Limb (tissue), 2 donors: ENCODE measurements around the gene TMEM98.
A peak's percentile ranks its signal among the peaks of the same experiment; 100 is the strongest.
"Not testable (repeated sequence)": the region's sequence is repeated elsewhere in the genome, so short reads cannot be mapped to it uniquely, and the experiment has no call there.

ENCODE experiments used
- DNase-seq, 2 donors: peaks; one replicate each; pipeline ENCODE4 v3.0.0-alpha.2; 2016; ENCODE audit errors: extremely low spot score in 2 of 2

The TMEM98 gene, protein sequence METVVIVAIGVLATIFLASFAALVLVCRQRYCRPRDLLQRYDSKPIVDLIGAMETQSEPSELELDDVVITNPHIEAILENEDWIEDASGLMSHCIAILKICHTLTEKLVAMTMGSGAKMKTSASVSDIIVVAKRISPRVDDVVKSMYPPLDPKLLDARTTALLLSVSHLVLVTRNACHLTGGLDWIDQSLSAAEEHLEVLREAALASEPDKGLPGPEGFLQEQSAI

DNA sequence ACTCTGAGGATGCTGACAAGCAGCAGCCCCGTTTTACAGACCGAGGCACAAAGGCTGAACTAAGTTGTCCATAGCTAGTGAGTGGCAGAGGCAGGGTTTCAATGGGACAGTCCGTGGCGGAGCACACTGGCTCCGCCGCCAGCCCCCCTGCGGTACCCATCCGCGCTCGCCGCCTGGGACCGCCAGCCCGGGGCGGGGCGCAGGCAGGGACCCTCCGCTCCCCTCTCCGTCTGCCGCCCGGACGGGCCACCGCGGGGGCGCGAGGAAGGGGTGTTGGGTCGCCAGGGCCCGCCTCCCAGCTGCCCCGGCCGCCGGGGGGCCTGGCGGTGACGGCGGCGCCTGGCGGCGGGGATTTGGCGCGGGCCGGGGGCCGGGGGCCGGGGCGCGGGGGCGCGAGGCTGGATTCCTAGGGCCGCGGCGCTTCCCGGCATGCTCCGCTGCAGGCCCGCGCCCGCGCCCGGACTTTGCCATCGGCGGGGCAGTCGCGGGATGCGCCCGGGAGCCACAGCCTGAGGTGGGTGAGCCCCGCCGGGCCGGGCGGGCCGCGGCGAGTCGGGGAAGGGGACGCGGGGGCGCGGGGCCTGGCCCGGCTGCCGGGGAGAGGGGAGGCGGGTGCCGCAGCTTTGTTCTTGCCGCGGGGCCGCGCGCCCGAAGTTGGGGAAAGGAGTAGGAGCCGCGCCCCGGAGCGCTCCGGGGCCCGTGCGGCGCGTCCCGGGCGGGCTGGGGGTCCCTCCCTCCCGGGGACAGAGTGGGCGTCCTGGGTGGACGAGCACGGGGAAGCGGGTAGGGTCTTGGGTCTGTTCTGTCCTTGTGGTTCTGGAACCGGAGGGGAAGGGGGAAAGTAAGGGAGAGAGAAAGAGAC, at the start of gene TMEM98:
TSS of gene TMEM98 (plus strand) at position 430 of the 862 bp plus-strand sequence. CDS start 3,376 bp downstream, outside the sequence.
- peak; percentile 30 to 81 for DNase-seq

DNA sequence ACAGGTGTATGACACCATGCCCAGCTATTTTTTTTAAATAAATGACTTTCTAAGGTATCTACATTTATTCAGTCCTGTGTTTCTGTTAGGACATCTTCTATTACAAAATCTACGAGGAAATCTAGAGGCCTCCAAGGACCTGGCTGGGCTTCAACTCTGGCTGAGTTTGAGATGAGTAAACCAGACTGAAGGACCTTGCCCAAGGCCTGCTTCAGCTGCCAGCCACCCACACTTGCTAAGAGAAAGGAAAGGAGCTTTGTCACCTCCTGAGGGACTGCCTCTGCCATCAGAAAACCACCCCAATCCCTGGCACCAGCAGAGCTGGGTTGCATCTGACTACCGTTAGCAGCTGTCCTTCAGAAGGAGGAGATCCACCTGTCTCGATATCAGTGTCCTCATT, 49.7 kb upstream of the TMEM98 start:
- no peak for DNase-seq

DNA sequence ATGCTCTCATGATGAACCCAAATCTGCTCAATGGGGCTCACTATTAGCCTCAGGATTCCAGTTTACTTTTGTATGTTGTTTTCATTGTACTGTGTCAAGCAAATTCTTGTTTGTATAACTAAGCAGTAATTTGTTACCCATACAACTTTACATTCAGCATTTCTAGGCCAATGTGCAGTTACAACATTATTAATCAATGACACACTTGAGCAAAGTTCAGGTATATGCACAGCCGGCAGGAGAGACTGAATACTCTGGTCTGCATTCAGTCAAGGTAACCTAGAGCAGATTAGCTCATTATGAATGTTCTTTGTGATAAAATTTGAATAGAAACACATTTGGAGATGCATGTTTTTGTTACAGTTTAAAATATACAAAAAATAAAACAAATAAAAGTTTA, 48.8 kb upstream of the TMEM98 start:
- no peak for DNase-seq

DNA sequence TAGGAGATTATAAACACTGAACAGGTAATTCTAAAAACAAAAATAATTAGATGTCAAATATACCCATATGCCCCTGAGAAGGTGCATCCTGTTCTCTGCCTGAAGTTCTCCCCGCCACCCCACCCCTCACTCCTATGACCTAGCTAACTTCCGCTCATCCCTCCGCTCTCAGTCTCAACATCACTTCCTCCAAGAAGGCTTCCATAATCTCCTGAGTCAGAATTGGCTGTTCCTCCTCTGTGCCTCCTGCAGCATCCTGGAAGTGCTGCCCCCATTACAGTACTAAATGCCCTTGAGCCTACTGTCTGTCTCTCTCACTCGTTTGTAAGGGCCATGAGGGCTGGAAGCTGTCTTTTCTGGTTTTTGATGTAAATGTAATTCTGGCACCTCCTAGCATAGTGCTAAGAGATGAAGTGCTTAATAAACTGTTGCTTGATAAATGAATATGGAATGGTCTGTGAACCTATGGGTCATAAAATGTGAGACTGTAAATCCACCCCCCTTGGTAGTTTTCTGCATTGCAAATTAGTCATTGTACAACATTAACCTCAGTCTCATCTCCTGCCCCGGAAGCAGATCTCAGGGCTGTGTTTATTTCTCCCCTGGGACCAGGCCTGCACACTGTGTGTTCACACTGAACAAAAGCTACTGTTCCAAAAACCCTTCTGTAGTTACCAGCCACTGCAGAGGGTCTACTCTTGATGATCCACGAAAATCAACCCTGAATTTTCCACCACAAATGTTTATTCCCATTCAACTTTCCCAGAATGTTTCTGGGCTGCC, 47.1 kb upstream of the TMEM98 start:
- no peak for DNase-seq

DNA sequence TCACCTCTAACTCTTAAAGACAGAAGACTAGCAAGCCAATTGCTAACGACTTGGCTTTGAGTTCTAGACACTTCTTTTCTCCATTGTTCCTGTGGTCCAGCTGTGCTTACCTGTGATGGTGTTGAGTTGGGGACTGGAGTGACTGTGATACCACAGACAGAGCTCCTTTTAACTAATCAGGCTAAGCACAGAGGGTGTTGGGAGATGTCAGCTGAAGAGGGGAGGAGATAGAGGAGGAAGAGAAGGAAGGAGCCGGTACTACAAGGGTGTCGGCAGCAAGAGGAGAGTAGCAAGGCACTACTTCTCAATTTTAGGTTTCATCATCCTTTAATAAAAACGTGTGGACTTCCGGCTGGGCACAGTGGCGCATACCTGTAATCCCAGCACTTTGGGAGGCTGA, 45.9 kb upstream of the TMEM98 start:
- no peak for DNase-seq

DNA sequence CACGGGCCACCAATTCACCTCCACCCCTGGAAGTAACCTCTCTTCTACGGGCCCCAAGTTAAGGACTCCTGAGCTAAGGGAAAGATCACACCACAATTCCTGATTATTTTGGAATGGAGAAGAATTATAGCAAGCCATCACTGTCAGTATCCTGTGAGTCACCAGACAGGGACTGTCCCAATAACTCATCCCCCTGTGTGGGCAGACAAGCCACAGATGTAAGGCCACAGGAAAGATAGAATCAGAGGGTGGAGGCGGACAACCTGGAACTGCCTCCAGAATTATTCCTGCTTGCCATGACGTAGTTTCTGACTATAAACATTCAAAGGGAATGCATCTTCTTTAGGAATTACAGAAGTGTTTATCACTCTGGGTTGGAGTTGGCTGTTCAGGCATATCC, 45.2 kb upstream of the TMEM98 start:
- no peak for DNase-seq

GRCh38 chr17:32886951-32887350, 41.0 kb upstream of the TMEM98 start:
- not testable (repeated sequence) for DNase-seq

GRCh38 chr17:32887410-32887809, 40.5 kb upstream of the TMEM98 start:
- not testable (repeated sequence) for DNase-seq

- DNase-seq = no peak
These were observed 33.7 kb upstream of the TMEM98 start for GRCh38 chr17:32894245-32894644.

GRCh38 chr17:32896647-32897258, 31.2 kb upstream of the TMEM98 start:
- no peak for DNase-seq

DNA sequence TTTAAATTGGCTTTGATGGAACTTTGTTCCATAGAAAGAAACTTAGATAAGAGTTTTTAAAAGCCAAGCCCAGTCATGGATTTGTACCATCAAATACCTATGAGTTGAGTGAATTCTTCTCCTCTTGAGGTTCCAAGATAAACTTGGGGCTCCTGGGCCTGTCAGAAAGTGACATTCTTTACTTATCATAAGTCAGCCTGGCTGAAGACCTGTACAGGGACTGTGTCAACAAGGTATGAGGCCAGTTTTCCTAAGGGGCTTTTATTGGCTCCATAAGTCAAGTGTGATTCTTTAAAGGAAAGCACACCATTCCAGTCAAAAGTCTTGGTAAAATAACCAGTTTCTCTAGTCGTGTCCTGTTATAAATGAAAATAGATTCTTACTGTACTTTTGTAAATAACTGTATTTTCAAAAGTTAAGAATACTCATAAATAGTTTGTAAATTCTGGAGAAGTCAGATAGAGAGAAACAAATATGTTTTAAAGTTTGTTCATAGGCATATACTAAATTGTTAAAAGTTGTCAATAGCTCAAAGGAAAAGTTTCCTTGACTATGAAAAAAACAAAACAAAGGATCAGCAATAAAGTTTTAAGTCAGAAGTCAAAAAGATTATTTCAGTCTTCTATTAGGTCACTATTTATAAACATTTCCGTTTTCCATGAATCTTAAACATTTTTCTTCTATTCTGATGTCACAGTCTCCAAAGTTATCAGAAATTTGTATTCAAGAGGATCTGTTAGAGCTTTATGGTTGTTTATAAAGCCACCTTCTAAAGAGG, 28.5 kb upstream of the TMEM98 start:
- no peak for DNase-seq

- no peak for DNase-seq
These were observed 26.2 kb upstream of the TMEM98 start for GRCh38 chr17:32901743-32902142.

DNA sequence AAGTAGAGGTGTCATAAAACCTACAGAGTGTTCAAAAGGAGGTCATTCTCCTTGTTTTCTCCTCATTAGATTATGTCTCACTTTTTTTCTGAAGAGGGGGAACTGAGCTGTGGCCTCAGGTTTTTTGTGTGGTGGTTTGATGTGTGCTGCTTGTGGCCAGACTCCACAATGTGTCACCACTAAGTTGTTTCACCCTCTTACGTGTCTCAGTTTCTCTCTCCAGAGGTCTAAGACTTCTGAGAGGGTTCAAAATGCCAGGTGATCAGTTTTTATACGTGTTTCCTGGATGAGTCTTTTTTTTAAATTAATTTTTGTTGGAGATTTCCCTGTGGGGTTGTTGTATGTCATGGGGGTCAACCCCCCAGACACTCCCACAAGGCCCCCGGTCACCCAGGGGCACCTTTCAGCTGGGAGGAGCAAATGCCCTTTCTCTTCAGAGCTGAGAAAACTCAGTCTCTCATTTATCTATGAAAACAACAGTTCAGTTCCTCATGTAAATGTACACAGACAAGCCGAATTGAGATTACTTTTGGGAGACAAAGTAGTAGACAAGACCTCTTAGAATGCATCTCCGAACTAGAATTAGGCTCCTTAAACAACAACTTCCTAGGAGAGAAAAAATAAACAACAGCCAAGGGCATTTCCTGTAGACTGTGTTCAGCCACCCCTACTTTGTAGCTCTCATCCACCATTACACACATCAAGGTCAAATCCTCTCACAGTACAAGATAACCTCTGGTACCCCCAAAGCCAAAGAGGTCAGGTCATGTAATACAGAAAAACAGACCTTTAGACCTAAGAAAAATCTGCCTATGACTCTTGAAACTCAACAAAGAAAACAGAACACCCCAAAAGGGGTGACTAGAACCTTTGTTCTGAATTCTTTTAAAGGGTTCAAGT, 23.9 kb upstream of the TMEM98 start:
- no peak for DNase-seq

DNA sequence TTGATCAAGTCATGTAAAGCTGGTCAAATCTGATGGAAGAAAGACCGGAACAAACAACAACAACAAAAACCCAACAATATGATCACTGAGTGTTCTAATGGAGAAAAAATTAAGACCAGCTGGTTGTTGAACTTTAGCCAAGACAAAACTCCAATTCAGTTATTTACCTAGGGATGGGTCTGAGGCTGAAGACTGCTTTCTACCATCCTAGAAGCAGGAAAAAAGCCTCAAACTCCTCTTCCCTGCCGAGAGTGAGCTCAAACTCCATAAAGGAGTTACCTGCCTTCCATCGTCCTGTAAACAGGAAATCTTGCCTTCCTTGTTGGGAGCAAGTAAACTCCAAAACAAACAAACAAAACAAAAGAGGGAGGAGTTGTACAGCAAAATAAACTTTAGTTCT, 23.1 kb upstream of the TMEM98 start:
- DNase-seq = no peak

DNA sequence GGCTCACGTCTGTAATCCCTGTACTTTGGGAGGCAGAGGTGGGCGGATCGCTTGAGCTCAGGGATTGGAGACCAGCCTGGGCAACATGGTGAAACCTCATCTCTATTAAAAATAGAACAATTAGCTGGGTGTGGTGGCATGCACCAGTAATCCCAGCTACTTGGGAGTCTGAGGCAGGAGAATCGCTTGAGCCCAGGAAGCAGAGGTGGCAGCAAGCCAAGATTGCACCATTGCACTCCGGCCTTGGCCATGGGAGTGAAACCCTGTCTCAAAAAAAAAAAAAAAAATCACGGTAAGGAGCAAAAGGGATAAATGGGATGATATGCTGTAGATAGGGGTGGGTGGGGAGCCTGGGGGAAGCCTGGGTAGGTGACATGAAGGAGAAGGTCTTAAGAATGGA, 20.4 kb upstream of the TMEM98 start:
- no peak for DNase-seq

GRCh38 chr17:32909787-32910369, 18.1 kb upstream of the TMEM98 start:
- DNase-seq = peak; percentile 63 to 74

GRCh38 chr17:32910769-32911168, 17.2 kb upstream of the TMEM98 start:
- DNase-seq = no peak

DNA sequence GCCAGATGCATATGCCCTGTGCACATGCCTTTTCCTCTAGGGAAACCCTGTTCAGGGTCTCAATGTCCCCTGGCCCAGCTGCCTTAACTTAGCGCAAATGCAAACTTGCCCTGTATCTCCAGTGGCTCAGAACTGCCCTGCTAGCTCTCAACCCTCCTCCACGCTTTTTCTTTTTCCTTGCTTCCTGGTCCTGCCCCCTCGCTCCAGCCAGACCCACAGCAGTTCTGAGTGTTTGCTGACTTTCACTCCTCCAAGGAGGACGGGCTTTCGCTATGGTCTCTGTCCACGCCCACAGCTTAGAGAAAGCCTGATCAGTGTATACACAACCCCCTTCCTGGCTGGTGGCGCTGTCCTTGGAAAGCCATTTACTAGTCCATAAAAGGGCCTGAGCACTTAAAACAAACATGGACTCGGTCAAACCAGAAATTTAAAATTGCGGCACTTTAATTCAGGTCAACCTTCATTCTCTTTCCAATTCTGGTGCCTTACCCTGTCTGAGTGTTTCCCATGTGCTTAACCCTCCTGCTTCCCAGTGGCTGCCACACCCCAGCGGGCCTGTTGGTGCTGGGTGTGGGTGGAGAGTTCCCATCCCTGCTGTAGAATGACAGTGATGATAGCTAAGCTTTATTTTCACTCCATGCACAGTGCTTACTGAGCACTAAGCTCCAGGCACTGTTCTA, 15.6 kb upstream of the TMEM98 start:
- DNase-seq = peak in 1 of 2 donors; percentile 32

DNA sequence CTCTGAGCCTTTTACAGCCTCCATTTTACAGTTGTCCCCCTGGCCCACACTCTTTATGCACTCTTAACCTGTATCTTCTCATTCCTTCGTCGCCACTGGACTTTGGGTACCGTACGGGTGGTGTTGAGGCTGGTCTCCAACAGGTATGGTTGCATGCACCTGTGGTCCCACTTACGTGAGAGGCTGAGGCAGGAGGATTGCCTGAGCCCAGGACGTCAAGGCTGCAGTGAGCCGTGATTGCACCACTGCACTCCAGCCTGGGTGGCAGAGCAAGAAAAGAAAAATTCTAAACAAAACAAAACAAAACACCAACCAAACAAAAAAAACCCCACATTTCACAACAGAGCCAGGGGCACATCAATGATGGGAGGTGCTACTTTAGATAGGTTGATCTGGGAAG, 14.4 kb upstream of the TMEM98 start:
- no peak for DNase-seq
